NCI-H1417 (cell line): Measurements from ENCODE around the gene SLC22A24.
"Not testable (repeated sequence)": the region's sequence is repeated elsewhere in the genome, so short reads cannot be mapped to it uniquely, and the experiment has no call there.

Experiments
- DNase-seq, 3 experiments: peaks; one replicate each; lab custom pipeline; 2025; lab: John Stamatoyannopoulos, UW

SLC22A24 gene

GRCh38 chr11:63144121-63144520 lies at the start of gene SLC22A24:
SLC22A24 (minus strand) TSS chr11:63144221; CDS start chr11:63143779, 442 bp downstream.
- no peak for DNase-seq

GRCh38 chr11:63180536-63180935 lies 36.5 kb upstream of the SLC22A24 start:
- DNase-seq = no peak

- DNase-seq = no peak
These were observed 35.5 kb upstream of the SLC22A24 start for GRCh38 chr11:63179432-63180041.

GRCh38 chr11:63177872-63178271 lies 33.9 kb upstream of the SLC22A24 start:
- DNase-seq = no peak

- no peak for DNase-seq
These were observed 21.8 kb upstream of the SLC22A24 start for GRCh38 chr11:63165706-63166310.

- DNase-seq = no peak
These were observed 11.8 kb upstream of the SLC22A24 start for GRCh38 chr11:63155794-63156193.

GRCh38 chr11:63146581-63146980 lies 2.6 kb upstream of the SLC22A24 start:
- no peak for DNase-seq

GRCh38 chr11:63142459-63142858 lies 1.6 kb downstream of the SLC22A24 start:
- no peak for DNase-seq

- DNase-seq = peak in 1 of 3 experiments; percentile 21
These were observed 10.8 kb downstream of the SLC22A24 start for GRCh38 chr11:63132985-63133775.

GRCh38 chr11:63099555-63099954 lies 44.5 kb downstream of the SLC22A24 start:
- DNase-seq = peak in 1 of 3 experiments; percentile 1

- DNase-seq = no peak
These were observed 63.3 kb downstream of the SLC22A24 start for GRCh38 chr11:63080682-63081081.

- not testable (repeated sequence) for DNase-seq
These were observed 97.8 kb downstream of the SLC22A24 start for GRCh38 chr11:63046203-63046602.

- DNase-seq = no peak
These were observed 101.4 kb downstream of the SLC22A24 start for GRCh38 chr11:63042596-63042995.

- DNase-seq = no peak
These were observed 111.6 kb downstream of the SLC22A24 start for GRCh38 chr11:63032457-63032856.
